Measurements from ENCODE around the gene GNG4.
"Not testable (repeated sequence)": the region's sequence is repeated elsewhere in the genome, so short reads cannot be mapped to it uniquely, and the experiment has no call there.

The GNG4 gene

DNA sequence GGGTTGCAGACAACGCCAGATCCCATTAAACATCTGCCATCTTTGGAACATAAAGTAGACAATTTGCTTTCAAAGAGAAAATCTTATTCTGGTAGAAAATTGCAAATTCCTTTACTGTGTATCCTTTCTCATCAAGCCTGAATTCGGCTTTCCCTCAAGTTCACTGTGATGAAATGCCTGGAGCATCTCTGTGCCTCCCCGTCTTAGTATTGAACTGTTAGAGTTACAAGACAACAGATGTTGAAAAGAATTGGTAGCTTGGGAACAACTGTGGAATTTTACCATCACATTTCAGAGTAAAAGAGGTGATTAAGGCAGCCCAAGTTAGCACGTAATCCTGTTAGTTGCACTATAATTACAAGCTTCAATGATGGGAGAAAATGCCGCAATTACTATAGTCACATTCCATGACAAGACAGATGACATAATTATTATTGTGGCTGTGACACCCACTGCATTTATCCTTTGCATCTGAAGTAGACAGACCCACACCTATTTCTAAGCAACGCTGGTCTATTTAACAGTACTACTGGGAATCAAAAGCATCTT is 90.9 kb downstream of the GNG4 start:
- intact Hi-C loops (cut with DNase I), result no loop called here
- no peak for DNase-seq

DNA sequence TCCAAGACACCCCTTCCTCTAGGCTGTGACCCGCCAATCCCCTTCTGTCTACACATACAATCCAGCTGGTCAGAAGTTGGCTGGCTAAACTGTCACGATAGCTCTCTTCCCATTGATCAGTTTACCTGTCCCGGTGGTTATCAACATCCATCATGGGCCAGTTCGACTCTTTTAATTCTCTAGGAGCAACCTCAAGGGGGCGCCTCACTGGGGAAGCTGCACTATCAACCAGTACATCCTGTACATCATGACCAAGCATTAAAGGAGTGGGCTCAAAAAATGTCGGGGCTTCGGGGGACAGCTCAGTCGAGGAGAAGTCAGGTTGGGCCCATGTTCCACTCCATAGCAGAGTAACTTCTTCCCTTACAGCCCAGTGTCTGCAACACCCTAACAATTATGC is 92.1 kb downstream of the GNG4 start:
- intact Hi-C loops (cut with DNase I), result no loop called here

DNA sequence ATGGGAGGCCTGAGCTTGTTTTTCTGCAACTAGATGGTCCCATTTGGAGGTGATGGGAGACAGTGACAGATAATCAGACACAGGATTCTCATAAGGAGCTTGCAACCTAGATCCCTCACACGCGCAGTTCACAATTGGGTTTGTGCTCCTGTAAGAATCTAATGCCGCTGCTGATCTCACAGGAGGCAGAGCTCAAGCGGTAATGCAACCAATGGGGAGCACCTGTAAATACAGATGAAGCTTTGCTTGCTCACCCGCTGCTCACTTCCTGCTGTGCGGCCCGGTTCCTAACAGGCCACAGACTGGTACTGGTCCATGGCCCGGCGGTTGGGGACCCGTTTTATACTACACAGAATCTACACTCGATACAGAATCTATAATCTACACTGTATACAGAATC is 92.8 kb downstream of the GNG4 start:
- intact Hi-C loops (cut with DNase I), result no loop called here
- DNase-seq, result no peak

More for the DNA sequence above, 92.1 kb downstream of the GNG4 start:
- DNase-seq, result peak in 1 of 42 donors; percentile 18

DNA sequence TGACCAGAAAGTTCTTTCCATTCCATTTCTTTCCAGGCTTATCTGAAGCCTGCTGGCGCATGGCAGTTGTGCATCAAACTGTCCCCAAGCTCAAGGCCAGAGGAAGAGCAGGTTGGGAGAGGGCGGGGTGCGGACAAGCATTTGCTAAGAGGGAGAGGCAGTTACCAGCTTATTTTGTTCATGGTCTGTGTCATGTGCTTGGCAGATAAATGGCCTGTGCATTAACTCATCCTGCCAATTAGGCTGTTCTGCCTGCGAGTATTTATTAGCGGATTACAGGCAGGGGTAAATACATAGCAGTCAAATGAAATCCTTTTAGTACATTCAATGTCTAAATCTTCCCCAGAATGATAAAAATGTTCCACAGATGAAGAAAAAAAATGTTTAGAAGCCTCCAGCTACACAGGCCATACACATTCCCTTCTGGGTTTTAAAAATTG is 96.5 kb downstream of the GNG4 start:
- DNase-seq, result no peak
- intact Hi-C loops (cut with DNase I), result no loop called here

DNA sequence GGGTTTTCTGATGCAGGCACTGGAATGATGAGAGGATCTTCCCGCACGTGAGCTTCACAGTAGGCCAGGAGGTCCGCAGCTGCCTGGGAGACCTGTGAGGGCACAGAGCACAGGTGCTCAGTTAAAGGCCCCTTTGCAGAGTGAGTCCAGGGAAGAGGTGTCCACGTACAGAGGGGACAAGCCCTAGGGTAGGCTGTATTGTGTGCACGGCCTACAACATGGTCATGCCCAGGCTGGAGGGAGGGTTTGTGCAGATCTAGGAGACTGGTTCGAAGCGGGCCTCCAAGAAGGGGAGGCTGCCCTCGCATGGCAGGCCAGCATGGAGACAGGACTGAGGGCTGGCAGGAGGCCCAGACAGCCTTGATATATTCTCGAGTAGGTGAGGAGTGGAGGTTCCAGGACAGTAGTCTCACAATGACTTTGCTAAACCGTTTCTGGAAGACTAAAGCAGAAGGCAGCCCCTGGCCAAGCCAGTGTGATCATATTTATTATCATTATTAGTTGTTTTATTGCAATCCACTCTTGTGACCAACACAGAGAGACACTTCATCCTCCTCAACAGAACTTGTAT is 97.4 kb downstream of the GNG4 start:
- intact Hi-C loops (cut with DNase I), result no loop called here
- no peak for DNase-seq

DNA sequence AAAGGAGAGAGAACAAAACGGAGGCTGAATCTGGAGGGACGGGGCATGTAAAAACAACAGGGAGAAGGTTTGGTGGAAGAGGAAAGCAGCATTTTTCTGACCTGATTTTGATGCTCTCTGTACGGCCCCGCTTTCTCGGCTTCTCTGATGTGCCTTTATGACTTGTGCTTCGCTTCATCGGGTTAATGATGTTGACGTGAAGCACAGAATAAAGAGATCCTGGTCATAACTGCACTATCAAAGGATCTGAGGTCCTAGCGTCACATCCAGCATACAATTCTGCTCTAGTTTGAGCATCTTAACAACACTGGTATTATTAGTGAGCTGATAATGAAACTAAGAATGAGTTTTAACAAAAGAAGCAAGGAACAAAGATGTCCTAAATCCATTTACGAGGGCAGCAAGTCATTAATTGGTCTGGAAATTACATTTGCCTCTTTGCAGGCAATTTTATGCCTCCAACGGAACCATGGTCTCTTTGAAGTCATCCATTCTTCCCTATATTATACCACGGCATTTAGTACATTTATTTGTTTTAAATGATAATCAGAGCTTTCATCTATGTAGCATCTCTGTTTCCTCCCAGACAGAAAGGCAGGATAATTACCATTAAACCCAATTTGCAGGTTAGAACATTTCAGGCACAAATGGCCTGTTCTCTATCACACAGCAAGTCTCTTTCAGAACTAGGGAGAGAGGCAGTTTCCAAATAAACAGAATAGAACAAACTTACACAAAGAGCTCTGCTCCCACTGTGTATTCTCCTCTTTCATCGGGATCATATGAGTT is 100.0 kb downstream of the GNG4 start:
- intact Hi-C loops (cut with DNase I), result no loop called here
- no peak for DNase-seq

DNA sequence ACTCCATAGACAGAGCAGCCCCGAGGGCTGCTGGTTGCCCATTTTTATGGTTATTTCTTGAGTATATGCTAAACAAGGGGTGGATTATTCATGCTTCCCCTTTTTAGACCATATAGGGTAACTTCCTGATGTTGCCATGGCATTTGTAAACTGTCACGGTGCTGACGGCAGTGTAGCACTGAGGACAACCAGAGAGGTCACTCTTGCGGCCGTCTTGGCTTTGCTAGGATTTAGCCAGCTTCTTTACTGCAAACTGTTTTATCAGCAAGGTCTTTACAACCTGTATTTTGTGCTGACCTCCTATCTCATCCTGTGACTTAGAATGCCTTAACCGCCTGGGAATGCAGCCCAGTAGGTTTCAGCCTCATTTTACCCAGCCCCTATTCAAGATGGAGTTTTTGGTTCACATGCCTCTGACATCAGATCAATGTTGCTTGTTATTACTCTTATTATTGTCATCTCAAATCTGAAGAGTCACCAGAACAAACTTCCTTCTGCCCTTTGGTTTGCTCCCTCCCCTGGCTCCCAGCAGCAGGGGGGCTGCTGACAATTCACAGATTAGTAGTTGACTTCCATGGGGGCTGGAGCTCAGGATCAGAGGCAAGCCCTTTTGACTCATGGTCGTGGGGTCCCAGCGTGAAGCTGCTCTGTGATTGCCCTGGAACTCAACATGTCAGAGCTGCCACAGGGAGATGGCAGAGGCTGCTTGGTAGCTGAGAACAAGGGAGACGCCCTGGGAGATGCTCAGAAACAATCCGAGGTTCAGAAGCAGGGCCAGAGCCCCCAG is 103.0 kb downstream of the GNG4 start:
- DNase-seq; intact Hi-C loops (cut with DNase I): not testable (repeated sequence)

DNA sequence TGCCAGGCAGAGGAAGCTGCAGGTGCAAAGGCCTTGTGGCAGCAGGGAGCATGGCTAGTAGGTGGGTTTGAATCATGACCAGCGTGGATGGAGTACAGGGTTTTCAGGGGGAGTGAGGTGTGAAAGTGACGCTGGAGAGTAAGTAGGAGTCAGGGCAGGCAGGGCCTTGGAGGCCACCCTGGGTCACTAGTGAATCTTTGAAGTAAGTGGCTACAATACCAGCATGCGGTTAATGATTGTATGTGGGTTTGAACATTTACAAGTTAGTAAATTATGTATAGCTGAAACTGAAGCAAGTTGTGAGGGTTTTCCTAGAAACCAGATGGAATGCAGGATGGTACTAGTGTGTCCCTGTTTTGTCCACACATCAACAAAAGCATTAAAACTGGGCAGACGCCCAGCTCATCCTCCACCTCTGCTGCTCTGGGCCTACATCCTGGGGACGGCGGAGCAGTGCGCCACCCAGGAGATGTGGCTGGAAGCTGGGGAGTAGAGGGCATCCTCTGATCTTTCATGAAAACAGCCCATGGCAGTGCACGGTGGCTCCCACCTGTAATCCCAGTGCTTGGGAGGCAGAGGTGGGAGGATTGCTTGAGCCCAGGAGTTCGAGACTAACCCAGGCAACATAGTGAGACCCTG is 104.2 kb downstream of the GNG4 start:
- DNase-seq, result no peak
- intact Hi-C loops (cut with DNase I), result no loop called here

DNA sequence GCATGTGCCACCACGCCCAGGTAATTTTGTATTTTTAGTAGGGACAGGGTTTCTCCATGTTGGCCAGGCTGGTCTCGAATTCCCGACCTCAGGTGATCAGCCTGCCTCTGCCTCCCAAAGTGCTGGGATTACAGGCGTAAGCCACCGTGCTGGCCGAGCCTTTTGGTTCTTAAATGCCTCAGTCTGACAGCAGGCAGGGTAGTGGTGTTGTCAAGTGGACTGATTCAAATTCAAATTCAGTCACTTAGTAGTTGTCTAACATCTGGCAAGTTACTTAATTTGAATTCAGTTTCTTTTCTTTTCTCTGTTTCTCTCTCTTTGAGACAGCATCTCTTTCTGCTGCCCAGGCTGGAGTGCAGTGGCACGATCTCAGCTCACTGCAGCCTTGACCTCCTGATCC is 106.7 kb downstream of the GNG4 start:
- DNase-seq; intact Hi-C loops (cut with DNase I): not testable (repeated sequence)

DNA sequence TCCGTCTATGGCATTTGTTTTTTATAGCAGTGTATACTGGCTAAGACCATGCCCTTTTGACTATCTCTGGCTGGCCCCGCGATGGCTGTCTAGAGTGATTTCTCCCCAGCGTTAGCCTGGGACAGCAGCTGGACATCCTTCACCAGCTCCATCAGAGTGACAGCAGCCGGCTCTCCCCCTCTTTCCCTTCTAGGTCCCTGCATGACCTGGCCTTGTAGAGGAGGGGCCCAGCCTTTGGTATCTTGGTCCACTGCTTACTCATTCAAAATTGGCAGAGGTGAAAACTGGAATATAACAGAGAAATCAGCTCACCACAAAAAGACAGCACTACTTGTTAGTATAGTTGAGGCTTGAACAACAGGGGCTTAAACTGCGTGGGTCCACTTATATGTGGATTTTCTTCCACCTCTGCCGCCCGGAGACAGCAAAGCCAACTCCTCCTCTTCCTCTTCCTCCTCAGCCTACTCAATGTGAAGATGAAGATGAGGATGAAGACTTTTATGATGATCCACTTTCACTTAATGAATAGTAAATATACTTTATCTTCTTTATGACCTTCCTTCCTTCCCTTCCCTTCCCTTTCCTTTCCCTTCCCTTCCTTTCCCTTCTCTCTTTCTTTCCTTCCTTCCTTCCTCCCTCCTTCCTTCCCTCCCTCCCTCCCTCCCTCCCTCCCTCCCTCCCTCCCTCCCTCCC is 116.0 kb downstream of the GNG4 start:
- DNase-seq, result no peak
- intact Hi-C loops (cut with DNase I), result no loop called here

DNA sequence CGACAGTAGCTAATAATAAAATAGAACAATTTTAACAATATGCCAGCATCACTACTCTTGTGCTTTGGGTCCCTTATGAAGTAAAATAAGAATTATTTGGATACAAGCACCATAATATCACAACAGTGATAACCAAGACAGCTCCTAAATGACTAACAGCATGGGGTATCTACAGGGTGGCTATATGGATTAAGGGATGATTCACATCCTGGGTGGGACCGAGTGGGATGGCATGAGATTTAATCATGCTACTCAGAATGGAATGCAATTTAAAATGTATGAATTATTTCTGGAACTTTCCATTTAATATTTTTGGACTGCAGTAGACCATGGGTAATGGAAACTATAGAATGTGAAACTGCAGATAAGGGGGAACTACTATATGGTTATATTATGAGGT is 117.2 kb downstream of the GNG4 start:
- intact Hi-C loops (cut with DNase I), result no loop called here
- DNase-seq, result no peak

DNA sequence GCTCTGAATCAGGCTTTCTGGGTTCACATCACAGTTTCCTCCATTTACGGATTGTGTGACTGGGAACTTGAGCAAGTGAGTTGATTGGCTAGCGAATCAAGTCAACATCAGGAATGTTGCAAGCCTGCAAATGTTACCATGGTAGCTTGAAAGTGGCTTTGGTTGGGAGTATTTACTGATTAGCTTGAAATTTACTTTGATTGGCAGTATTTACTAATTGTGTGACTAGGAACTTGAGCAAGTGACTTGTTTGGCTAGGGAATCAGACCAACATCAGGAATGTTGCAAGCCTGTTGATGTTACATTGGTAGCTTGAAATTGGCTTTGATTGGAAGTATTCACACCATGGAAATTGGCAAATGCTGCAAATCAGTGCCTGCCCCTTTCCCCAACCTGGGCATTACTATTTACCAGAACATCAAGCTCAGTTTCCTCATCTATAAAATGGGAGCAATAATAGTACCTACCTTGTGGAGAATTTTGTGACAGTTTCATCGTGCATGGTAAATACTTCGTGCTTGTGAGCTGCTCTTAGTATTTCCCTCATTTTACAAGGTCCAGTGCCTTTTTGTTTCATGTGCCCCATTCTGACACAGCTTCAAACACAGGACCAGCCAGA is 122.3 kb downstream of the GNG4 start:
- DNase-seq, result no peak
- intact Hi-C loops (cut with DNase I), result no loop called here

DNA sequence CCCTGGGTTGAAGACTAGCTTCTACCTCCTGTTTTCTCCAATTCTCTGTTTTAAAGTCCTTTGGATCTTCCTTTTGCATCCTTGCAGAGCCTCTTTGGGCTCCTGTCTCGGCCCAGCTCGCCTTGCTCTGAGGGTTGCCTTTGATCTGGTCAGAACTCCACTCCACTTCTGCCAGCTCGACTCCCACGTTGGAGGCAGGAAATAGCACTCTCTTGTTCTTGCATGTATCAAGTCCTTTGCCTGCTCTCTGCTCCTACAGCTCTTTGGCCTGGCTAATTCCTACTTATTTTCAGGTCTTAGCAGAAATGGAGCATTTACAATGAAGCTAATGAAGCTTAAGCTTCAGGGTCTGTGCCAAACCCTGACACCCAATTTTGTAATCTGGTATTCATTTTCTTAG is 124.3 kb downstream of the GNG4 start:
- DNase-seq, result no peak
- intact Hi-C loops (cut with DNase I), result no loop called here

DNA sequence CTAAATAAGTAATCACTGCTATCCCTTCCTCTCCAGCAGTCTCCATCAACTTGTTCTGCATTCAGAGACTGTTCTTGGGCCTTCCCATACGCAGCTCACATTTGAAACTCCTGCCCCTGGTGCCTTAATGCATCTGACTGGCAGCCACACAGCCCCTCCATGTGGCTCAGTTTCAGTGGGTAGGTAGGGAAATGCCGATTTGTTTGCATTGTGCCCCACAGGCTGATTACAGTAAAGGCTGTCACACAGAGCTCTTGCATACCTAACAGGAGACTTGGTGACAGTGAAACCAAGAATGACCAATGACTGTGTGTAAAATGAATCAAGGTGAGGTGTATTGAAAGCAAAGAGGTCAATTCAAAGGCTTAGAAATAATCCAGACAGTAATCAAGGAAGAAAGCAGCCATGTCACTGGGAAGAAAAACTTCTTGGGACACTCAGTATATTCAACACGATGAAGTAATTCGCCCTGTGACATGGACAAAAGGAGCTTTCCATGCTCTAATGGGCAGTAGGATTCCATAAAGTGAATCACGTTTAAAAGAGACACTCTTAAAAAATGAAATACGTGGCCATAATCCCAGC is 132.6 kb downstream of the GNG4 start:
- intact Hi-C loops (cut with DNase I), result loop anchor here (10.0 kb wide), 1 partner anchor 268 kb away; no protein-coding TSS in a partner anchor
- DNase-seq, result no peak

DNA sequence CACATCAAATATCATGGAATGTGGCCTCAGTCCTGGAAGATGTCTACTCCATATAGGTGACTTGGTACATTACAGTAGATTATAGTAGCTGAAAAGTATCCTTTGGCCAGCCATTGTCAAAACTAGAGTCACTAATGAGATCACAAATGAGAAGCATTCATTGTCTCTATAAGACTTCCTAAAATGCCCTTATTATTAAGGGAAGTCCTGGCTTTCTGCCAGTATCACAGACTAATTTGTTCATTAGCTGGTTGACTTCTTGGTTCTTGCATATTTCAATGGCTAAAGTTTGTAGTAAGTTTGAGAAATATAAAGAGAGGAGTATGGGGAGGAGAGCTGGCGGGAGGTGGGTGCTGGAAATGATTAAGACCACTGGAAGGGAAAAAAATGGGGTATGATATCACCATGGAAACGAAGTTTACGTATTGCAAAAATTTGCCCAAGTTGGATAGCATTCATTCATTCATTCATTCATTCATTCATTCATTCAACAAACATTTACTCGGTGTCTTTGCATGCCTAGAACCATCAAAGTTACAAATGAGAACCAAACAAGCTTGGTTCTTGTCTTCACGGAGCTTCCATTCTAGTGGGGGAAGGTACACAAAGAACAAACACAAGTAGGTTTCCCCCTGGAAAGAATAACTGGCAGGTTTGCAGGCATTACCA is 133.6 kb downstream of the GNG4 start:
- intact Hi-C loops (cut with DNase I), result loop anchor here (10.0 kb wide), 1 partner anchor 269 kb away; no protein-coding TSS in a partner anchor
- DNase-seq, result no peak

DNA sequence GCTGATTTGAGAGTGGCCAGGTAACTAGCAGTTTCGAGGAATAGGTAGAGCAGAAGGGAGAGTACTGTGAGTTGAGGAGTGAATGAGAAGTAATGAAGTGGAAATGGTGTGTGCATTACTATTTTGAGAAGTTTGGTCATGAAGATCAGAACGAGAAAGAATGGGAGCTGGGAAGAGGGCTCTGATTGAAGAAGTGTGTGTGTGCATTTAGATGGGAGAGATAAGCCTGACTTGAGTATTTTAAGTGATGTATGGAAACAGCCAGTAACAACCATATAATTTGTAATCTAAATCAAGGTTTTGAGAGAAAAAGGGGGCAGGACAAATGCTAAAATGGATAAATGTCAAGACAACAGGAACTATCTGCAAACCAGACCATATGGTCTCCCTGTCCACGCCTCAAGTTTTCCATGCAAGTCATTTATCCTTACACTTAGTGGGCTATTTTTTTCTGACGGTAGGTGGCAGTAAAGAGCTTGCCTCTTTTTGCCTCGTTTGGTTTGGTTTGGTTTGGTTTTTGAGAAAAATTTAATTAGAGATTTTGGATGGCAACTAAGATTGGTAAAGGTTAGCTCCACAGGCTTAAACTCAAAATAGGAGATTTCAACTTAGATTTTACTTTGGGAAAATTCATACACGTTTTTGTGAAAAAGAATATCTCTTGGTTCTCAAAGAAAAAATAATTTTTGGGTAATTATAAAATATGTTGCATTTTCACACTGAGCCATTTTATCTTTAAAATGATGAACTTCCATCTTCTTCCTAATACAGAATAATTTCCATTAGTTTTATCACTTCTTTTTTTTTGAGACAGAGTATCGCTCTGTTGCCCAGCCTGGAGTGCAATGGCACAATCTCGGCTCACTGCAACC is 135.9 kb downstream of the GNG4 start:
- intact Hi-C loops (cut with DNase I), result loop anchor here (10.0 kb wide), 1 partner anchor 271 kb away; no protein-coding TSS in a partner anchor
- peak in 18 of 42 donors; percentile 7 to 82 (median 41) for DNase-seq

Data from head of caudate nucleus (tissue), 42 donors.